IMR-90 (cell line): ENCODE data around the gene LMLN. TPM values are rescaled to one million over a fixed set of nuclear protein-coding genes. Genes with fewer than 3 reads are reported as not detected.

Source experiments
- ATAC-seq: fragments of 200-7000 bp; cut with Tn5 transposase; 2 replicates; pipeline ENCODE4 v1.9.1; 2020; ENCODE audit warnings: low read depth, mild to moderate bottlenecking, moderate library complexity
- BruUV-seq: library from RNA; stranded (reverse); fragments of 400-500 nt; replicated peaks from 2 replicates; lab custom pipeline; 2021; lab: Mats Ljungman, UMichigan
- CTCF ChIA-PET: fragments of 300-600 bp; formaldehyde crosslinking; extraction: SDS; loops from one replicate; lab custom pipeline; 2021; ENCODE audit warnings: antibody characterized with exemption; lab: Yijun Ruan, JAX
- POLR2A ChIA-PET: fragments of 300-600 bp; sonication (Branson Sonifier 250); formaldehyde crosslinking; loops from one replicate; lab custom pipeline; 2022; ENCODE audit warnings: antibody characterized with exemption; ENCODE audit not compliant: unreplicated experiment; lab: Charles Lee
- DNase-seq: peaks from one replicate; pipeline ENCODE4 v3.0.0; 2013
- H2AFZ ChIP-seq: replicated peaks from 2 replicates; pipeline ENCODE3; 2013; ENCODE audit warnings: low read length, mild to moderate bottlenecking; ENCODE audit not compliant: poor library complexity
- H2AK5ac ChIP-seq: 2 replicates; pipeline ENCODE4 v1.6.1; 2013; ENCODE audit warnings: low read depth, low read length, inconsistent platforms
- H2AK9ac ChIP-seq: replicated peaks from 2 replicates; pipeline ENCODE3; 2013; ENCODE audit warnings: mild to moderate bottlenecking, low read depth, low read length, moderate library complexity; ENCODE audit not compliant: poor library complexity
- H2BK120ac ChIP-seq: 2 replicates; pipeline ENCODE4 v1.6.1; 2013; ENCODE audit warnings: low read depth, low read length, inconsistent platforms
- H2BK15ac ChIP-seq: 3 replicates; pipeline ENCODE4 v1.6.1; 2013; ENCODE audit warnings: low read depth, low read length, inconsistent platforms
- H2BK20ac ChIP-seq: 2 replicates; pipeline ENCODE4 v1.6.1; 2013; ENCODE audit warnings: low read depth, mild to moderate bottlenecking, inconsistent platforms, low read length, moderate library complexity
- H2BK5ac ChIP-seq: 2 replicates; pipeline ENCODE4 v1.6.1; 2013; ENCODE audit warnings: mild to moderate bottlenecking, low read depth, low read length, inconsistent platforms; ENCODE audit not compliant: poor library complexity, severe bottlenecking
- H3K14ac ChIP-seq: replicated peaks from 2 replicates; pipeline ENCODE4 v1.6.1; 2013; ENCODE audit warnings: low read depth, low read length, inconsistent platforms
- H3K18ac ChIP-seq: 2 replicates; pipeline ENCODE4 v1.6.1; 2013; ENCODE audit warnings: low read depth, low read length, control low read depth
- H3K23ac ChIP-seq: 2 replicates; pipeline ENCODE4 v1.6.1; 2013; ENCODE audit warnings: low read depth, low read length, inconsistent platforms
- H3K27ac ChIP-seq: 2 replicates; pipeline ENCODE4 v1.5.1; 2013; ENCODE audit warnings: mild to moderate bottlenecking, control low read depth, low read length; ENCODE audit not compliant: insufficient read depth
- H3K27me3 ChIP-seq: 2 replicates; pipeline ENCODE4 v1.6.1; 2013; ENCODE audit warnings: low read length; ENCODE audit not compliant: control insufficient read depth, insufficient read depth
- H3K36me3 ChIP-seq: 2 replicates; pipeline ENCODE4 v1.6.1; 2013; ENCODE audit warnings: low read length, mixed read lengths; ENCODE audit not compliant: control insufficient read depth, insufficient read depth
- H3K4ac ChIP-seq: 2 replicates; pipeline ENCODE4 v1.6.1; 2013; ENCODE audit warnings: low read depth, low read length, inconsistent platforms
- H3K4me1 ChIP-seq: 2 replicates; pipeline ENCODE4 v1.6.1; 2013; ENCODE audit warnings: low read length, mixed read lengths; ENCODE audit not compliant: control insufficient read depth, insufficient read depth
- H3K4me2 ChIP-seq: 2 replicates; pipeline ENCODE4 v1.6.1; 2013; ENCODE audit warnings: low read depth, mild to moderate bottlenecking, control low read depth, low read length, moderate library complexity
- H3K4me3 ChIP-seq: 2 replicates; pipeline ENCODE4 v1.5.1; 2013; ENCODE audit warnings: low read depth, mild to moderate bottlenecking, control low read depth, low read length, moderate library complexity; ENCODE audit not compliant: insufficient read depth
- H3K56ac ChIP-seq: 2 replicates; pipeline ENCODE4 v1.6.1; 2013; ENCODE audit warnings: low read length, inconsistent platforms; ENCODE audit not compliant: insufficient read depth; ENCODE audit errors: extremely low read depth
- H3K79me1 ChIP-seq, 2 experiments: 2 replicates each; pipeline ENCODE4 v1.6.1; 2013; ENCODE audit warnings: low read length in 2 of 2, inconsistent platforms in 1 of 2, low read depth in 1 of 2
- H3K9ac ChIP-seq: 2 replicates; pipeline ENCODE4 v1.6.1; 2013; ENCODE audit warnings: low read depth, low read length, control low read depth
- H3K9me1 ChIP-seq: 2 replicates; pipeline ENCODE4 v1.6.1; 2013; ENCODE audit warnings: low read length, inconsistent platforms; ENCODE audit not compliant: insufficient read depth
- H3K9me3 ChIP-seq: 2 replicates; pipeline ENCODE4 v1.6.1; 2013; ENCODE audit warnings: low read length; ENCODE audit not compliant: control insufficient read depth, insufficient read depth
- H4K20me1 ChIP-seq: 2 replicates; pipeline ENCODE4 v1.6.1; 2013; ENCODE audit warnings: low read length, inconsistent platforms; ENCODE audit not compliant: insufficient read depth
- H4K5ac ChIP-seq: 2 replicates; pipeline ENCODE4 v1.6.1; 2013; ENCODE audit warnings: mild to moderate bottlenecking, low read depth, low read length, control low read depth
- H4K8ac ChIP-seq, 2 experiments: 2 replicates each; pipeline ENCODE4 v1.6.1; 2013; ENCODE audit warnings: low read depth in 2 of 2, low read length in 2 of 2, control low read depth in 1 of 2, inconsistent platforms in 1 of 2
- H4K91ac ChIP-seq: 2 replicates; pipeline ENCODE4 v1.6.1; 2013; ENCODE audit warnings: low read depth, low read length, inconsistent platforms; ENCODE audit not compliant: insufficient read depth
- POLR2A ChIP-seq: IDR thresholded peaks from 2 replicates; pipeline ENCODE4 v1.6.1; 2012; ENCODE audit warnings: mild to moderate bottlenecking, low read depth, low read length
- USF2 ChIP-seq: fragments of 150-350 bp; IDR thresholded peaks from 2 replicates; pipeline ENCODE4 v1.6.1; 2017; ENCODE audit warnings: mild to moderate bottlenecking, antibody characterized with exemption, low read length, low read depth
- WGBS, 2 experiments: methylation state at CpG; one replicate each; pipeline versions ENCODE4 v1.1.5 to v1.1.7; 2013; ENCODE audit warnings: missing lambda C conversion rate in 2 of 2; ENCODE audit not compliant: insufficient read length in 1 of 2; ENCODE audit errors: extremely low coverage in 2 of 2; 5-methylcytosine and 5-hydroxymethylcytosine counted together
- dilution Hi-C: fragments of 300-500 bp; cut with HindIII; formaldehyde crosslinking; loops from one replicate; pipeline ENCODE4 v1.14.3; 2018; ENCODE audit warnings: low sequenced_read_pairs; ENCODE audit not compliant: unreplicated experiment
- in situ Hi-C: fragments of 300-500 bp; cut with MboI; formaldehyde crosslinking; loops from 3 replicates; pipeline ENCODE4 v1.14.3; 2019; ENCODE audit warnings: low sequenced_read_pairs, inconsistent platforms, mixed read lengths
- intact Hi-C: fragments of 100-400 bp; cut with micrococcal nuclease; formaldehyde crosslinking; loops from 2 replicates; pipeline ENCODE4 v1.10.0; 2022
- polyA plus RNA-seq, 3 experiments: library from polyadenylated mRNA; depleted of rRNA; stranded (reverse); fragments of >200 nt; gene quantifications; 2 replicates each; pipeline ENCODE4 v1.2.3, GENCODE V29; 2012; ENCODE audit warnings: low replicate concordance in 1 of 3
- total RNA-seq: library from RNA; depleted of rRNA; stranded (reverse); fragments of >200 nt; gene quantifications from 2 replicates; pipeline ENCODE4 v1.2.3, GENCODE V29; 2012

Gene LMLN
- total and polyA plus RNA-seq, 2 of the 4 experiments (the other 2 are of a cell fraction) = 3.3 to 3.9 TPM

GRCh38 chr3:198064420-198064819 lies 104.4 kb downstream of the LMLN start:
- H3K79me1 ChIP-seq = no peaks in the 10 kb centered on the region
- no peaks in the 10 kb centered on the region for H3K4me1 ChIP-seq
- H3K27me3 ChIP-seq = peaks cover 30% of the 10 kb centered on the region
- H3K36me3 ChIP-seq = no peaks in the 10 kb centered on the region
- TF ChIP-seq POLR2A = no peak
- no peak for TF ChIP-seq USF2
- no peak overlapping the region for H3K23ac ChIP-seq
- H2AK9ac ChIP-seq = no peak overlapping the region
- no peaks in the 10 kb centered on the region for H4K20me1 ChIP-seq
- no peak overlapping the region for H2BK120ac ChIP-seq
- intact Hi-C loops = no loop called here
- ATAC-seq = no peak
- no CpG with 5 or more reads among the region's 5 CpGs for WGBS, 2 experiments
- no peaks in the 10 kb centered on the region for H3K9me1 ChIP-seq
- H2BK15ac ChIP-seq = no peak overlapping the region
- no peak overlapping the region for H3K18ac ChIP-seq
- in situ Hi-C loops = no loop called here
- CTCF ChIA-PET = no interaction called here
- no peak for DNase-seq
- H2AK5ac ChIP-seq = no peak overlapping the region
- no peak overlapping the region for H3K4me2 ChIP-seq
- no peak overlapping the region for H3K56ac ChIP-seq
- H3K27ac ChIP-seq = no peak overlapping the region
- H3K14ac ChIP-seq = no peak overlapping the region
- POLR2A ChIA-PET = no interaction called here
- no peak overlapping the region for H3K9ac ChIP-seq
- H3K9me3 ChIP-seq = no peaks in the 10 kb centered on the region
- no peak overlapping the region for H4K8ac ChIP-seq
- no peak overlapping the region for H2BK20ac ChIP-seq
- dilution Hi-C loops = no loop called here
- no peak overlapping the region for H3K4me3 ChIP-seq
- no TSS peak for BruUV-seq
- no peak overlapping the region for H2BK5ac ChIP-seq
- H4K5ac ChIP-seq = no peak overlapping the region
- H4K91ac ChIP-seq = no peak overlapping the region
- no peak overlapping the region for H2AFZ ChIP-seq
- no peak overlapping the region for H3K4ac ChIP-seq
